H1 (cell line): Measurements from ENCODE around the gene PRDX3. TPM values are rescaled to one million over a fixed set of nuclear protein-coding genes. Genes with fewer than 3 reads are reported as not detected.

ENCODE experiments used
- CTCF ChIA-PET: fragments of 300-600 bp; sonication (Branson Sonifier 250); formaldehyde crosslinking; loops from one replicate; lab custom pipeline; 2021; ENCODE audit not compliant: partially characterized antibody; lab: Charles Lee
- POLR2A ChIA-PET: fragments of 300-600 bp; sonication (Branson Sonifier 250); formaldehyde crosslinking; loops from one replicate; lab custom pipeline; 2021; ENCODE audit warnings: inconsistent platforms; ENCODE audit not compliant: partially characterized antibody; lab: Charles Lee
- DNase-seq, 2 experiments: peaks; one replicate each; pipeline versions ENCODE4 v3.0.0 to v3.0.0-alpha.2; 2010 to 2022; ENCODE audit warnings: low spot score in 2 of 2, low read depth in 1 of 2, mixed read lengths in 1 of 2
- FAIRE-seq: peaks from 2 replicates; lab custom pipeline; 2011; peaks lifted over from hg19 to GRCh38; lab: Jason Lieb, UNC
- H2AFZ ChIP-seq: 2 replicates; pipeline ENCODE4 v1.8.1; 2012; ENCODE audit warnings: low read length, inconsistent platforms
- H2AK5ac ChIP-seq: 2 replicates; pipeline ENCODE4 v1.6.1; 2013; ENCODE audit warnings: low read depth, low read length
- H2BK120ac ChIP-seq: replicated peaks from 2 replicates; pipeline ENCODE3; 2013; ENCODE audit warnings: low read depth, low read length, inconsistent platforms
- H2BK12ac ChIP-seq: 2 replicates; pipeline ENCODE4 v1.6.1; 2013; ENCODE audit warnings: low read depth, low read length
- H2BK15ac ChIP-seq: 2 replicates; pipeline ENCODE4 v1.6.1; 2013; ENCODE audit warnings: low read length
- H2BK20ac ChIP-seq: 2 replicates; pipeline ENCODE4 v1.6.1; 2013; ENCODE audit warnings: low read length
- H2BK5ac ChIP-seq: 2 replicates; pipeline ENCODE4 v1.6.1; 2013; ENCODE audit warnings: low read depth, low read length
- H3K14ac ChIP-seq: 2 replicates; pipeline ENCODE4 v1.6.1; 2013; ENCODE audit warnings: inconsistent platforms; ENCODE audit not compliant: insufficient read length
- H3K18ac ChIP-seq: 2 replicates; pipeline ENCODE4 v1.6.1; 2013; ENCODE audit warnings: low read length; ENCODE audit errors: extremely low read depth
- H3K23ac ChIP-seq: 2 replicates; pipeline ENCODE4 v1.6.1; 2013; ENCODE audit warnings: inconsistent platforms; ENCODE audit not compliant: insufficient read length
- H3K23me2 ChIP-seq: 2 replicates; pipeline ENCODE4 v1.6.1; 2013; ENCODE audit warnings: low read depth, low read length
- H3K27ac ChIP-seq: 2 replicates; pipeline ENCODE4 v1.6.1; 2011; ENCODE audit warnings: low read depth, low read length, inconsistent platforms
- H3K27me3 ChIP-seq, 4 experiments: replicated peaks in 1 of 4; 1 replicate in 1 of 4; 2 replicates in 3 of 4; pipeline versions ENCODE4 v1.6.1 to v1.8.1; 2011 to 2013; ENCODE audit warnings: low read length in 3 of 4, mild to moderate bottlenecking in 3 of 4, inconsistent platforms in 2 of 4, mixed read lengths in 2 of 4, moderate library complexity in 1 of 4; ENCODE audit not compliant: control insufficient read depth in 3 of 4, insufficient read depth in 3 of 4; ENCODE audit errors: extremely low read depth in 1 of 4
- H3K36me3 ChIP-seq, 4 experiments: 2 replicates each; pipeline versions ENCODE4 v1.6.1 to v1.8.1; 2011 to 2013; ENCODE audit warnings: mild to moderate bottlenecking in 4 of 4, low read length in 3 of 4, moderate library complexity in 2 of 4, control low read depth in 1 of 4, inconsistent platforms in 1 of 4; ENCODE audit not compliant: insufficient read depth in 4 of 4, control insufficient read depth in 2 of 4
- H3K4ac ChIP-seq: replicated peaks from 2 replicates; pipeline ENCODE3; 2013; ENCODE audit warnings: low read length, low read depth, mixed read lengths, inconsistent platforms; ENCODE audit not compliant: insufficient read length
- H3K4me1 ChIP-seq, 4 experiments: replicated peaks in 1 of 4; 1 replicate in 1 of 4; 2 replicates in 3 of 4; pipeline versions ENCODE4 v1.6.1 to v1.8.1; 2011 to 2013; ENCODE audit warnings: low read length in 3 of 4, inconsistent platforms in 2 of 4, mixed read lengths in 1 of 4; ENCODE audit not compliant: insufficient read depth in 4 of 4, control insufficient read depth in 3 of 4
- H3K4me2 ChIP-seq, 2 experiments: 2 replicates each; pipeline versions ENCODE4 v1.6.1 to v1.8.1; 2011 to 2013; ENCODE audit warnings: low read depth in 2 of 2, low read length in 2 of 2, control low read depth in 1 of 2, inconsistent platforms in 1 of 2, mild to moderate bottlenecking in 1 of 2; ENCODE audit not compliant: insufficient read depth in 1 of 2
- H3K4me3 ChIP-seq, 4 experiments: fragments of 200-600, 300-600 bp in 1 of 4; sonication (generic), shearing (Covaris generic), sonication (Bioruptor Twin) in 1 of 4; 2 replicates each; pipeline versions ENCODE4 v1.5.1 to v1.8.1; 2011 to 2016; ENCODE audit warnings: low read length in 4 of 4, low read depth in 3 of 4, control low read depth in 2 of 4, inconsistent platforms in 2 of 4, mild to moderate bottlenecking in 2 of 4, mixed read lengths in 1 of 4, moderate library complexity in 1 of 4; ENCODE audit not compliant: insufficient read depth in 2 of 4; ENCODE audit errors: extremely low read depth in 1 of 4
- H3K56ac ChIP-seq: replicated peaks from 2 replicates; pipeline ENCODE3; 2013; ENCODE audit warnings: low read depth, mild to moderate bottlenecking, mixed read lengths, low read length, inconsistent platforms; ENCODE audit not compliant: insufficient read length
- H3K79me1 ChIP-seq: 2 replicates; pipeline ENCODE4 v1.6.1; 2013; ENCODE audit warnings: low read depth, low read length, control low read depth
- H3K79me2 ChIP-seq, 2 experiments: 2 replicates each; pipeline versions ENCODE4 v1.6.1 to v1.8.1; 2012 to 2013; ENCODE audit warnings: low read length in 2 of 2, mild to moderate bottlenecking in 2 of 2, inconsistent platforms in 1 of 2; ENCODE audit not compliant: insufficient read depth in 2 of 2, control insufficient read depth in 1 of 2
- H3K9ac ChIP-seq, 4 experiments: replicated peaks in 1 of 4; 1 replicate in 1 of 4; 2 replicates in 3 of 4; pipeline versions ENCODE4 v1.6.1 to v1.8.1; 2011 to 2013; ENCODE audit warnings: low read depth in 3 of 4, low read length in 3 of 4, control low read depth in 2 of 4, mild to moderate bottlenecking in 2 of 4, moderate library complexity in 2 of 4, inconsistent platforms in 1 of 4; ENCODE audit errors: extremely low read depth in 1 of 4
- H3K9me3 ChIP-seq, 2 experiments: 2 replicates each; pipeline versions ENCODE4 v1.6.1 to v1.8.1; 2012 to 2013; ENCODE audit warnings: mild to moderate bottlenecking in 2 of 2, moderate library complexity in 2 of 2, control low read depth in 1 of 2, inconsistent platforms in 1 of 2, low read depth in 1 of 2, low read length in 1 of 2, mixed read lengths in 1 of 2; ENCODE audit not compliant: insufficient read depth in 2 of 2
- H4K20me1 ChIP-seq, 2 experiments: replicated peaks in 1 of 2; 2 replicates each; pipeline versions ENCODE3 to v1.8.1; 2011 to 2013; ENCODE audit warnings: inconsistent platforms in 2 of 2, low read length in 2 of 2, mild to moderate bottlenecking in 1 of 2; ENCODE audit not compliant: insufficient read depth in 2 of 2, control insufficient read depth in 1 of 2
- H4K5ac ChIP-seq: 2 replicates; pipeline ENCODE4 v1.6.1; 2013; ENCODE audit warnings: low read length, low read depth, mixed read lengths, inconsistent platforms; ENCODE audit not compliant: insufficient read length
- H4K8ac ChIP-seq: 2 replicates; pipeline ENCODE4 v1.8.0; 2013; ENCODE audit warnings: mild to moderate bottlenecking, moderate library complexity, low read length, inconsistent platforms; ENCODE audit not compliant: insufficient read depth; ENCODE audit errors: extremely low read depth
- H4K91ac ChIP-seq: replicated peaks from 2 replicates; pipeline ENCODE3; 2013; ENCODE audit warnings: low read length, mixed read lengths, inconsistent platforms; ENCODE audit not compliant: insufficient read length
- ASH2L ChIP-seq: fragments of 200-600, 300-600 bp; sonication (generic); IDR thresholded peaks from one replicate; pipeline ENCODE4 v1.7.1; 2017; ENCODE audit warnings: low read length
- CBX8 ChIP-seq: fragments of 300-800, 300-1000 bp; sonication (generic); IDR thresholded peaks from 2 replicates; pipeline ENCODE4 v1.7.1; 2016; ENCODE audit warnings: low read depth, low read length, borderline replicate concordance
- EZH2 ChIP-seq: fragments of 200-600 bp; sonication (generic); IDR thresholded peaks from 2 replicates; pipeline ENCODE4 v1.7.1; 2012; ENCODE audit warnings: low read depth, mild to moderate bottlenecking, moderate library complexity, low read length, inconsistent platforms; ENCODE audit not compliant: severe bottlenecking
- FOSL1 ChIP-seq: IDR thresholded peaks from 2 replicates; pipeline ENCODE4 v1.6.1; 2011; ENCODE audit warnings: mild to moderate bottlenecking, low read depth, low read length, moderate library complexity; ENCODE audit not compliant: insufficient read depth
- GTF2F1 ChIP-seq: IDR thresholded peaks from 2 replicates; pipeline ENCODE4 v1.6.1; 2012; ENCODE audit warnings: low read depth, low read length, improper control_type of control experiment, borderline replicate concordance
- JUND ChIP-seq: IDR thresholded peaks from 2 replicates; pipeline ENCODE4 v1.6.1; 2011; ENCODE audit warnings: mild to moderate bottlenecking, improper control_type of control experiment, low read length
- KDM1A ChIP-seq: fragments of 200-600, 300-600 bp; sonication (generic); IDR thresholded peaks from 2 replicates; pipeline ENCODE4 v1.7.1; 2016; ENCODE audit warnings: mild to moderate bottlenecking, low read length, borderline replicate concordance
- NANOG ChIP-seq: IDR thresholded peaks from 2 replicates; pipeline ENCODE4 v1.6.1; 2011; ENCODE audit warnings: low read length, low read depth, mild to moderate bottlenecking, inconsistent platforms; ENCODE audit not compliant: insufficient read depth, poor library complexity, severe bottlenecking
- NRF1 ChIP-seq: IDR thresholded peaks from 2 replicates; pipeline ENCODE4 v1.6.1; 2011; ENCODE audit warnings: mild to moderate bottlenecking, low read depth, low read length, improper control_type of control experiment
- POLR2A ChIP-seq, 2 experiments: IDR thresholded peaks; 1 replicate in 1 of 2; 2 replicates in 1 of 2; pipeline ENCODE4 v1.6.1; 2011; ENCODE audit warnings: low read depth in 2 of 2, low read length in 2 of 2, mild to moderate bottlenecking in 2 of 2; ENCODE audit errors: control extremely low read depth in 1 of 2
- RAD21 ChIP-seq, 2 experiments: IDR thresholded peaks in 1 of 2; conservative IDR thresholded peaks in 1 of 2; 2 replicates each; pipeline ENCODE4 v1.6.1; 2011; ENCODE audit warnings: low read depth in 2 of 2, low read length in 2 of 2, improper control_type of control experiment in 1 of 2, inconsistent platforms in 1 of 2, mild to moderate bottlenecking in 1 of 2, moderate library complexity in 1 of 2
- SIN3A ChIP-seq, 2 experiments: IDR thresholded peaks in 1 of 2; conservative IDR thresholded peaks in 1 of 2; 2 replicates each; pipeline ENCODE4 v1.6.1; 2011 to 2012; ENCODE audit warnings: low read length in 2 of 2, improper control_type of control experiment in 1 of 2, low read depth in 1 of 2, mild to moderate bottlenecking in 1 of 2
- SP4 ChIP-seq: IDR thresholded peaks from 2 replicates; pipeline ENCODE4 v1.6.1; 2012; ENCODE audit warnings: low read length, inconsistent platforms
- SRF ChIP-seq: IDR thresholded peaks from 2 replicates; pipeline ENCODE4 v1.6.1; 2011; ENCODE audit warnings: mild to moderate bottlenecking, low read depth, low read length, moderate library complexity
- TAF1 ChIP-seq: IDR thresholded peaks from 2 replicates; pipeline ENCODE4 v1.6.1; 2011; ENCODE audit warnings: mild to moderate bottlenecking, low read depth, low read length
- TCF12 ChIP-seq: IDR thresholded peaks from 2 replicates; pipeline ENCODE4 v1.6.1; 2011; ENCODE audit warnings: low read depth, mild to moderate bottlenecking, low read length
- WGBS, 2 experiments: shearing (Covaris generic) in 1 of 2; methylation state at CpG; one replicate each; pipeline versions ENCODE4 v1.1.6 to v1.1.7; 2013 to 2015; ENCODE audit warnings: low lambda C conversion rate in 2 of 2, mixed read lengths in 2 of 2, inconsistent platforms in 1 of 2, low coverage in 1 of 2, missing lambda C conversion rate in 1 of 2; ENCODE audit not compliant: insufficient replicate concordance in 2 of 2, insufficient coverage in 1 of 2, insufficient read length in 1 of 2; ENCODE audit errors: extremely low coverage in 1 of 2, missing lambda C conversion rate in 1 of 2; 5-methylcytosine and 5-hydroxymethylcytosine counted together
- polyA plus RNA-seq, 7 experiments: library from polyadenylated mRNA; depleted of rRNA in 3 of 7; stranded (reverse) in 5 of 7; unstranded in 2 of 7; fragments of >200 nt in 5 of 7; fragments of 200-250 nt in 2 of 7; gene quantifications; 1 replicate in 5 of 7; 2 replicates in 1 of 7; 4 replicates in 1 of 7; pipeline versions ENCODE4 v1.2.1 to v1.2.3, GENCODE V29; 2011 to 2013; ENCODE audit warnings: missing spikeins in 2 of 7, mixed read lengths in 2 of 7
- total RNA-seq: library from RNA; stranded (reverse); fragmentation: NEBNext Ultra II Directional; extraction: Animal tissue kit (Norgen Biotek cat#: 25700); gene quantifications from 2 replicates; pipeline ENCODE4 v1.2.1, GENCODE V29; 2021

PRDX3 gene
- total and polyA plus RNA-seq, 2 of the 8 experiments (the other 6 are each of a cell fraction or from before 2014, with no cell fraction given) = 201 to 208 TPM

DNA sequence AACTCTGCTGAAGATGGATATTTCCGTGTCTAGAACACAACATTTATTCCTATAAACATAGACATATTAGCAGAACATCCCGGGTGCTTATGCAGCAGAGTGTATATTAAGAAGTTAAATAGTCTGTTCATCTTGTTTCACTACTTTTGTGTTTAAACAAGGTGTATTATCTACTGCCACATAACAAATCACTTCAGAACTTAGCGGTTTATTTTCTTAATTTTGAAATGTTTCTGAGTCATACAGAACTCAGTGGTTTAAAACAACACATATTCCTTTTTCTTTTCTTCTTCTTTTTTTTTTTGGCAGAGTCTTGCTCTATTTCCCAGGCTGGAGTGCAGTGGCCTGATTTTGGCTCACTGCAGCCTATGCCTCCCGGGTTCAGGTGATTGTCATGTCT lies 48.9 kb downstream of the PRDX3 start:
- Histone ChIP-seq H2AK5ac (no peak overlapping the region), H2BK5ac (no peak overlapping the region), H3K9me3 (no peaks in the 10 kb centered on the region), H3K27me3 (no peaks in the 10 kb centered on the region), H2BK20ac (no peak overlapping the region), H3K79me1 (no peaks in the 10 kb centered on the region), H3K23me2 (no peaks in the 10 kb centered on the region), H2BK12ac (no peak overlapping the region), H3K9ac (no peak overlapping the region), H3K27ac (no peak overlapping the region), H2BK120ac (no peak overlapping the region), H4K8ac (no peak overlapping the region), H2BK15ac (no peak overlapping the region), H3K79me2 (no peaks in the 10 kb centered on the region), H3K4me1 (no peaks in the 10 kb centered on the region), H3K14ac (no peak overlapping the region), H3K23ac (no peak overlapping the region), H4K5ac (no peak overlapping the region), H4K20me1 (no peaks in the 10 kb centered on the region), H3K4me3 (no peak overlapping the region), H3K56ac (no peak overlapping the region), H3K36me3 (peaks cover 23 to 63% (median 49%) of the 10 kb centered on the region in 4 experiments), H3K4ac (no peak overlapping the region), H3K18ac (no peak overlapping the region), H4K91ac (no peak overlapping the region), H2AFZ (no peak overlapping the region), H3K4me2 (no peak overlapping the region)
- CTCF ChIA-PET = no interaction called here
- no peak for TF ChIP-seq SIN3A (conservative IDR thresholded peaks at IDR 0.05 in 1 of 2, IDR thresholded peaks at IDR 0.05 in 1 of 2; ENCODE audit: low read depth in 1 of 2, low read length in 2 of 2)
- no peak for TF ChIP-seq CBX8
- TF ChIP-seq TCF12 = no peak
- TF ChIP-seq GTF2F1 = no peak
- TF ChIP-seq POLR2A (IDR thresholded peaks at IDR 0.05; ENCODE audit: control extremely low read depth in 1 of 2, low read depth in 2 of 2, low read length in 2 of 2) = no peak
- TF ChIP-seq ASH2L = no peak
- TF ChIP-seq TAF1 = no peak
- TF ChIP-seq FOSL1 = no peak
- no peak for TF ChIP-seq EZH2
- TF ChIP-seq NRF1 = no peak
- no peak for TF ChIP-seq RAD21 (IDR thresholded peaks at IDR 0.05 in 1 of 2, conservative IDR thresholded peaks at IDR 0.05 in 1 of 2; ENCODE audit: low read depth in 2 of 2, low read length in 2 of 2)
- TF ChIP-seq SRF = no peak
- TF ChIP-seq SP4 = no peak
- no peak for TF ChIP-seq KDM1A
- no peak for TF ChIP-seq NANOG
- no peak for TF ChIP-seq JUND
- POLR2A ChIA-PET = no interaction called here
- 83% methylated on average over 4 of the region's 4 CpGs; no CpG with 5 or more reads in 1 of the 2 experiments for WGBS, 2 experiments
- DNase-seq (no peak), FAIRE-seq (no peak)
